GM19099 (cell line): ENCODE results near the gene NPB.

ENCODE experiments used
- POLR2A ChIP-seq: IDR thresholded peaks from 3 replicates; pipeline ENCODE4 v1.6.1; 2011; ENCODE audit warnings: low read depth; ENCODE audit not compliant: insufficient read length; ENCODE audit errors: extremely low read depth

Gene NPB

DNA sequence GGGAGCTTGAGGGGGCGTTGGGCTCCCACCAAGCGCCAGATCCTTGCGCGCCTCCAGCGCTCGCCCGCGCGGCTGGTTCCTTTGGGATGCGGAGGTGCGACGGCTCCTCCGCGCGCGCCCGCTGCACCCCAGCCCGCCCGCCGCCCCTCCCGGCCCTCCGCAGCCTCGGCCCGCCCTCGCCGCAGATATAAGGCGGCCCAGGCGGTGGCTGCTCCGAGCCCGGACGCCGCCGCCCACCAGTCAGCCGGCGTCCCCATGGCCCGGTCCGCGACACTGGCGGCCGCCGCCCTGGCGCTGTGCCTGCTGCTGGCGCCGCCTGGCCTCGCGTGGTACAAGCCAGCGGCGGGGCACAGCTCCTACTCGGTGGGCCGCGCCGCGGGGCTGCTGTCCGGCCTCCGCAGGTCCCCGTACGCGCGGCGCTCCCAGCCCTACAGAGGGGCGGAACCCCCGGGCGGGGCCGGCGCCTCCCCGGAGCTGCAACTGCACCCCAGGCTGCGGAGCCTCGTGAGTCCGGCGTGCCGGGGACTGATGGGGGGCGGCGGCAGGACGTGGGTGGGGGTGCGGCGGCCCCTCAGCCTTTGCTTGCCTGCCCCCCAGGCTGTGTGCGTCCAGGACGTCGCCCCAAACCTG, at the start of gene NPB:
Gene NPB (plus strand): TSS at position 216 of the 630 bp plus-strand sequence. CDS start 40 bp downstream, at position 256.
- TF ChIP-seq POLR2A: no peak

DNA sequence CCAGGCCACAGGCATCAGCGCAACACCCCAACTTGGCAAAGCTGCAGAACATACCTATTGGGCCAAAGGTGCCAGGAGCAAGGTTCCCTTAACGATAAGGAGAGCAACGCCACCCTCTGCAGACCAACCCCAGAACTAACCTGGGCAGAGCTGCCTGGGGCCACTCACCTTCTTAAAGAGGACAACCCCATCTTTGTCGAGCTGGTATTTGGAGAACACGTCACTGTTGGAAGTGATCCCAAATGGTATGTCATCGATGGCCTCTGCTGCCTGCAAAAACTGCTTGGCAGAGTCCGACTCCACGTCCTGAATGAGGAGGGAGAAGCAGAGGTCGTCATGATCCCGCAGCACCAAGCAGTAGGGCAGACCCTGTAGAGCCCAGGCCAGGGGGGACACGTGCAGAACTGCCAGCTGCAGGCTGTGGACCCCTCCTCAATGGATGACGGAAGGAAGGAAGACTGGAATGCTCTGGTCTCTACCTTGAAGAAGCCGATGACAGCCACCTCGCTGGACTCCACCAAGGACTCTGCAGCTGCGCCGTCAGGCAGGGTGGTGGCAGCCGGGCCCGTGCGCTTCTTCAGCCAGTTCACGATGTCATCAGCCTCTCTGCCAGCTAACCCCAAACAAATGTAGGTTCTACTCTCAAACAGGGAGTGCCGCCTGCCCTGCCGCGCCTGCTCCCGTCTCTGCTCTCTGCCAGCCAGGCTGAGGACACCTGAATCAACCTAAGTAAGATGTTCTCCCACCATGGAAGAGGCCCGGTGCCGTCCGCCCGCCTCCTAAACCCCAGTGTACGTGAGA, 46.9 kb upstream of the NPB start:
- TF ChIP-seq POLR2A: no peak

DNA sequence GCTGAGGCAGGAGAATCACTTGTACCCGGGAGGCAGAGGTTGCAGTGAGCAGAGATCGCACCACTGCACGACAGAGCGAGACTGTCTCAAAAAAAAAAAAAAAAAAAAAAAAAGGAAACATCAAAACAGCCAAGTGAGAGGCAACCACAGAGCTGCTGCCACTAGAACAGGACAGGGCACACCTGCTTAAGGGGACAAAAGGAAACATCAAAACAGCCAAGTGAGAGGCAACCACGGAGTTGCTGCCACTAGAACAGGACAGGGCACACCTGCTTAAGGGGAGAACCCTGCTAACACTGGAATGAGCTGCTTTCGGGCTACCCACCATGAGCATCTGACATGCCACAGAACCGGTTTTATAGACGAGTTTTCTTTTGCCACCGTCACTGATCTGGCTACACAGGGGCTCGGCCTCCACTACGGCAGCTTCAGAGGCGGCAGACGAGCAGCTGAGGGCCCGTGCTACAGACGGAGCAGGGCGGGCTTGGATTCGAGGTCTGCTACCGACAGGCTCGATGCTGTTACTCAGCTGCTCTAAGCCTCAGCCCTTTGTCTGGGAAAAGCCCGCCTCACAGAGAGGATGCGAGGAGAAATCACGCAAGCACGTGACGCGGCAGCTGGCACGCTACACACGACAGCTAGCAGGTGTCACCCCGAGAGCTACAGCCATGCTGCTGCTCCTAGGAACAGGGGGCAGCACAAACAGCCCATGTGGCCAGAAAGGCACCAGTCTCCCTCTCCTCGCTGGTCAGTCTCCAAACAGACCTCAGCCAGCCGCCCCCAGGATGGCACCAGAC, 43.7 kb upstream of the NPB start:
- no peak for TF ChIP-seq POLR2A

DNA sequence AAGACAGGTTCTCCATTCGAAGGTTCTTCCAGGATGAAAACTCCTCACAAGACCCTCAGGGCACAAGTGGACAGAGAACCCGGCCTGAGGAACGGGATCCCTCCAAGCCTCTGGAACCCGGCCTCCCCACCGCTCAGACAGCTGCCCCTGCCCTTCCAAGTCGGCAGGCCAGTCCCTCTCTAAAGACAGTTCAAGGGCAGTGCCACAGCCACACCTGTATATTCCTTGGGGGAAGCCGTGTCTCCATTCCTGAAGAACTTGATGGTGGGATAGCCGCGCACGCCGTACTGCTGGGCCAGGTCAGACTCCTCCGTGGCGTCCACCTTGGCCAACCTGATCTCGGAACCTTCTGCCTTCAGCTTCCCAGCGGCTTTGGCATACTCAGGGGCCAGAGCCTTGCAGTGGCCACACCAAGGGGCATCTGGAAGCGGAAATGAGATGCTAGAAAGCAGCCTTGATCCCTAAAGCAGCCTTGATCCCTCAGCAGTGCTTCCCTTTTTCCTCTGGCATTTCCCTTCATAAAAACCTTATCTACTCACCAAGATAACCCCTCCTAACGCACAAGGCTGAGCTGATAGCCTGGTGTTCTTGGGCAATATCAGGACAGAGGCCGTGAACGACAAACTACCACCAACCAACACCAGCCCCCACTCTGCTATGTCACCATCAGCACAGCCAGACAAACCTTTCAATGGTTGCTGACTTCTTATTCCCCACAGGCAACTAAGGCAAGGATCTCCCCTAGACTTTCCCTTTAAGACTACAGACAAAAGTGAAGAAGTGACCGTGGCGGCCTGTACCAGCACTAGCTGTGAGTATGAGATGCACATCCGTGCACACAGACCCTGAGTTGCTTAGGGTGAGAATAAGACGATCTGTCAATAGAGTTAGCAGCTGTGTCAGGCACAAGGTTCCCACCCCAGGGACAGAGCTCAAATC, 42.8 kb upstream of the NPB start:
- no peak for TF ChIP-seq POLR2A

DNA sequence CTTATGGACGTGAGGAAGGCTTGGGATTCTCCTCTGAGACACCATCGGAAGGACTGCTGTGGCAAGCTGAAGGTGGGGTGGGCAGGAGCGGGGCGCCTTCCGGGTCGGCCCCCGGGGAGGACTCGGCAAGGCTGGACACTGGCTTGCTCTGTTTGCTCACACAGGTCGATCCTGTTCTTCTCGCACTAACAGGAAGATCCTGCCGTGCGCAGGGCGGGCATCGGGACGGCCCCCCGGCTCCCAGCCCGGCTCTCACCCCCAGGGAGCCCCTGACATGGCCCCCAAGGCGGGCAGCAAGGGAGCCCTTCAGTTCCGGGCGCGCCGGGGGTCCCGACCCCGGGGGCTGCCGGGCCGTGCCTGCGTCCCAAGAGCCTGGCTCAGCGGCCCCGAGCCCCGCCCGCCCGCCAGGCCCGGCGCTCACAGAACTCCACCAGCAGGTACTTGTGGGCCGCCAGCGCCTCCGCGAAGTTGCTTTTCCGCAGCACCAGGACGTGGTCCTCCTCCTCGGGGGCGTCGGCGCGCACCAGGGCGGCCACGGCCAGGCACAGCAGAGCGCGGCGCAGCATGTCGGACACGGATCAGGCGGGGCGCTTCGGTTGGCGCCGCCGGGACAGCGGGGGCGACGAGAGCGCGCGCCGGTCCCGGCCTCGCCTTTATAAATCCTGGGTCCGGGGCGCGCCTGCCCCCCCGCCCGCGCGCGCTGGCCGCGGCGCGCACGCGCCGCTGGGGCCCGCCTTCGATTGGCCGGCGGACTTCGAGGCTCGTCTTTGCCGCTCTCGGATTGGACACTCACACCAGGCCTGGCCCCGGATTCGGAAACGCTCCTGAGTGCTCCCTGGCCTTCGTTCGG, 41.9 kb upstream of the NPB start, which contains the start of gene P4HB:
Gene P4HB (minus strand): TSS at position 630 of the 850 bp plus-strand sequence. CDS start 64 bp downstream, at position 566.
- peak; percentile 97 for TF ChIP-seq POLR2A

DNA sequence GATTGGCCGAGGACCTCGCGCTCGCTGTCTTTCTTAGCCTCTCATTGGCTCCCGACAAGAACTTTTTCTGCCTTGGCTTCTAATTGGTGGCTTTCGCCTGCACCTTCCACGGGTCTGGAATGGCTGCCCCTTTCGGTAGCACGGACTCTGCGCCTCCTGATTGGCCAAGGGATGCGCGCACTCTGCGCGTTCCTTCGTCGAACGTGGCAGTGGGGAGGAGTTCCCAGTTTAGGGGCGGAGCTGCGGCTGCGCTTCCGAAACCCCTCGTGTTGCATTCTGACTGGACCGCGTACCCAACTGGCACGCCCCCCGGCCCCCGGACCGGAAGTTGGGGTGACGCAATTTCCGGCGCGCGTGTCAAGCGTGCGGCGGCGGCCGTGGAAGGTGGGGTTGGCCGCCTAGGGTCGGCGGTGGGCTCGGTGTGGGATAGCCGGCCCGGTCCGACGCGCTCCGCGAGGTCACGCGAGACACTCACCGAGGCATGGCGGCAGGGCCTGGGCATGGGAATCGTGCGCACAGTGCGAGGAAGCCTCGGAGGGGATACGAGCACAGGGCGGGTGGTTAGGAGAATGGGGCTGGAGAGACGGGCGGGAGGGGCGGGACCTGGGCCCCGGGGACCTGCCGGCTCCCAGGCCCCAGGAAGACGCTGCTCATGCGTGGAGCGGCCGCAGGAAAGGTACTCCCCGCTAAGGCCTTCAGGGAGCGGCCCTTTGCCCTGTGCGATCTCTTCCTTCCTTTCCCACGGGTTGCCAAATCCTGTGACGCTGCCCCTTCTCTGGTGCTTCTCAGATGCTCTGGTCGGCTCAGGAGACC, 41.1 kb upstream of the NPB start:
- peak; percentile 93 for TF ChIP-seq POLR2A

DNA sequence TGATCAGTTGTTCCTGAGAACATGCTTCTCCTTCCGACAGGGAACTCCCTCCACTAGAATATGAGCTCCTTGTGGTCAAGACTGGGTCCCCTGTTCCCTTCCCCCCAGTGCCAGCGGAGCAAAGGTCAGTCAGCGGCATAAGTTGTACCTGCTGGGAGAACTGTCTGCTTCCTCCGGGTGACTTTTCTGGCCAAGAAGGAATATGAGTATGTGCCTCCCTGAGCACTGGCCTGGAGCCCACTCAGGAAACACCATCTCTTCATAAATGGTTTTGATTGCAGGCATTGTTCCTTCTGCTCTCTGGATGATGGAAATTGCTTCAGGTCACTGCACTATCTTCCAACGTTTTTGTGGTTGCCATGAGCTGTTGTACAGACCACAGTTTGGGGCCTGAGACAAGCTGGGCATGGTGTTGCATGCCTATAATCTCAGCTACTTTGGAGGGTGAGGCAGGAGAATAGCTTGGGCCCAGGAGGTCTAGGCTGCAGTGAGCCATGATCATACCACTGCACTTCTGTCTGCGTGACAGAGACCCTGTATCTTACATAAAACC, 38.8 kb upstream of the NPB start:
- TF ChIP-seq POLR2A: no peak

DNA sequence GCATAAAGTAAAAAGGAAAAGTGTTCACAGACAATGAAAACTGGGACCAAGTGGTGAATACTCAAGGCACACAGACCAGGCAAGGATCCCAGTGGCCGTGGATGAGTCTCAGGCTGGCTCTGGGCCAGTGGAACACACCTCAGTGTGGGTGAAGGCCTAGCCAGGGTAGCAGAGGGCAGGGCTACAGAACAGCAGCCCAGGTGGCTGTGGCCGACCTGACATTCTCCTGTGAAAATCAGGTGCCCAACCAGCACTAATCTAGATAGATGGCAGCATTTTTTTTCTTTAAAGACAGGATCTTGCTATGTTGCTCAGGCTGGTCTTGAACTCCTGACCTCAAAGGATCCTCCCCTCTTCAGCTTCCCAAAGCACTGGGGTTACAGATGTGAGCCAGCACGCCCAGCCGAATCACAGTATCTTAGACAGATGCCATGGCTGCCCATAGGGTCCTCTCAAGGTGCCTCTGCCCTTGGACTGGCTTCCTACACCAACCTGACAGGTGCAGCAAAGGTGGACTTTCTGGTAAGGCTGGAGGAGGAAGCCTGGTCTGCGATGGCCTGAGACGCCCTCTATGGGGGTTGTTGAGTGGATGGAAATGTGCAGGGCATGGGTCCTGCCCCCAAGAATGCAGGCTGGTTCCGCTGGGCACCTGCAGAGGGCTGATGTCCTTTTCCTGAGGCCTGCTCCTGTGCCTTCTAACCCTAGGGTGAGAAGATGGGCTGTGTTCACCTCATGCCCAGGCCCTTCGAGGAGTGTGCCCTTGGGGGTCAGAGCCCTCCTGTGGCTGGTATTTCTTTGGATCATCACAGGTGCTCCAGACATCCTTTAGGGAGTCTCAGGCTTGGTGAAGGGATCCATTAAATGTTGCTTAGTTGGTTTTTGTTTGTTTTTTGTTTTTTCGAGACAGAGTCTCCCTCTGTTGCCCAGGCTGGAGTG, 37.9 kb upstream of the NPB start:
- no peak for TF ChIP-seq POLR2A

DNA sequence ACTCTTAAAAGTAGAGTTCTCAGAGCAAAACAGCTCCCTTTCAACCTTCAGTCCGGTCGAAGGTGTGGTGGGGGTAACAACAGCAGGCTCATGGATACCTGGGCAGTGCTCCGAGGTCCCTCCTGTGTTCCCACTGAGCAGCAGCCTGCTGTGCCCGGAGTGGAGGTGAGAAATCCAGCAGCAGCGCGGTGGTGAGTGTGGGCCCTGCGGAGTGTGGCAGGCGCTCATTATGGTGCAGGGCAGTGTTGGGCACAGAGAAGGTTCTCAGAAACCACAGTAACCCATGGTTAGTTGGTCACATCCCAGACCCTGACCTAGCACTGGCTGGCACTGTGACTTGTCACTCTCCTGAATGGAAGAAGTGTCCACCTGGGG, 36.7 kb upstream of the NPB start:
- peak; percentile 22 for TF ChIP-seq POLR2A

DNA sequence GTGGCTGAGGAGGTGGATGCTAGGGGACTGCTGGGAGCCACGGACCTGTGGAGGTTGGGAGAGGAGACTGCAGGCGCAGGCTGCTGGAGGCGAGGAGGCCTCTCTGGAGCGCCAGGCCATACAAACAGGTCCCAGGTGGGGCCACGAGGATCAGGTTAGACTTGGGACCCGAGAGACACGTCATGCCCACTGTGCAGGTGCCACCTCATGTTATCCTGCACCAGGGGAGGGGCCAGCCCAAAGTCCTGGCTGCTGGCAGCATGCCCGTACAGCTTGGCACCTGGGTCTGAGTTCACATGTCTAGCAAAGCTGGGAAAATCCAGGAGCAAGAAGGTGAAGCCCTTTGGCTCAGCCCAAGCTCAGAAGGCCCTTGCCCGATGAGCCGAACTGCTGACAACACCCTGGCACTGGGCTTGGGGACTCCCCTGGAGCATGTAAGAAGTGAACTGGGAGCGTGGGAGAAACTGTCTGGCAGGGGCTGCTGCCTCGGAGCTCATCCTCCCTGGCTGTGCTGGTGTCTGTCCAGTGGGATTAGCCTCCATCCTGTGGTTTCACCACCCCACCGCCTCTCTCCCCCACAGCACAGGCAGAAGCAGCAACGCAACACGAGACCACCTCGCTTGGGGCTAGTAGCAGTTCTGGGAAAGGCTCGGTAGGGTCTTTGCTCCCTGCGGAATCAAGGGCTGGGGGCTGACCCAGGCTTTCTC, 36.2 kb upstream of the NPB start:
- no peak for TF ChIP-seq POLR2A
